Hepatocyte (in vitro differentiated cells): ENCODE data around the gene TPSAB1.

Experiments
- CTCF ChIP-seq: fragments of 200-600 bp; sonication (generic); IDR thresholded peaks from 2 replicates; pipeline ENCODE4 v1.5.1; 2016; ENCODE audit warnings: antibody characterized with exemption, mild to moderate bottlenecking; ENCODE audit not compliant: poor library complexity
- EZH2 ChIP-seq: fragments of 200-600 bp; sonication (generic); IDR thresholded peaks from 2 replicates; pipeline ENCODE4 v1.6.1; 2016; ENCODE audit warnings: antibody characterized with exemption, mild to moderate bottlenecking, borderline replicate concordance

GRCh38 chr16:1206786-1207185 is 33.7 kb upstream of the TPSAB1 start:
- no peak for TF ChIP-seq CTCF
- TF ChIP-seq EZH2, result no peak
